CD4-positive, alpha-beta T cell treated with Interleukin-4 for 4 hours (primary cell): ENCODE data around the gene MRPL39.

Experiments used
- DNase-seq: peaks from one replicate; pipeline ENCODE4 v3.0.0-alpha.2; 2020

The MRPL39 gene

GRCh38 chr21:25608044-25608737 lies 910 bp upstream of the MRPL39 start:
- peak; percentile 86 for DNase-seq

- no peak for DNase-seq
Measured at GRCh38 chr21:25589887-25590286, 17.4 kb downstream of the MRPL39 start.

GRCh38 chr21:25586791-25587190 lies 20.5 kb downstream of the MRPL39 start:
- no peak for DNase-seq

- DNase-seq: no peak
Measured at GRCh38 chr21:25586326-25586725, 21.0 kb downstream of the MRPL39 start.

- no peak for DNase-seq
Measured at GRCh38 chr21:25584833-25585676, 22.2 kb downstream of the MRPL39 start.

- no peak for DNase-seq
Measured at GRCh38 chr21:25583370-25584130, 23.7 kb downstream of the MRPL39 start.

GRCh38 chr21:25582888-25583287 lies 24.4 kb downstream of the MRPL39 start:
- DNase-seq: no peak

- DNase-seq: no peak
Measured at GRCh38 chr21:25582164-25582790, 25.0 kb downstream of the MRPL39 start.

GRCh38 chr21:25581582-25581981 lies 25.7 kb downstream of the MRPL39 start:
- no peak for DNase-seq

- no peak for DNase-seq
Measured at GRCh38 chr21:25580912-25581260, 26.4 kb downstream of the MRPL39 start.

- DNase-seq: no peak
Measured at GRCh38 chr21:25579226-25580013, 27.9 kb downstream of the MRPL39 start.

- no peak for DNase-seq
Measured at GRCh38 chr21:25578056-25578961, 29.0 kb downstream of the MRPL39 start.

- no peak for DNase-seq
Measured at GRCh38 chr21:25577424-25578055, 29.7 kb downstream of the MRPL39 start.

- peak; percentile 82 for DNase-seq
Measured at GRCh38 chr21:25573409-25574206, 33.7 kb downstream of the MRPL39 start.

- DNase-seq: peak; percentile 72
Measured at GRCh38 chr21:25572861-25573310, 34.4 kb downstream of the MRPL39 start.

- no peak for DNase-seq
Measured at GRCh38 chr21:25571726-25572121, 35.6 kb downstream of the MRPL39 start.

GRCh38 chr21:25569711-25570110 lies 37.6 kb downstream of the MRPL39 start:
- DNase-seq: no peak

GRCh38 chr21:25569084-25569483 lies 38.2 kb downstream of the MRPL39 start:
- DNase-seq: peak; percentile 46

- no peak for DNase-seq
Measured at GRCh38 chr21:25568246-25568645, 39.0 kb downstream of the MRPL39 start.

- no peak for DNase-seq
Measured at GRCh38 chr21:25567472-25567871, 39.8 kb downstream of the MRPL39 start.
